HG03095 (cell line): Measurements from ENCODE around the gene MEF2C.

Experiments
- ATAC-seq: cut with Tn5 transposase; IDR thresholded peaks from one replicate; pipeline ENCODE4 v1.9.1; 2021; ENCODE audit warnings: moderate library complexity; ENCODE audit not compliant: unreplicated experiment

The MEF2C gene

DNA sequence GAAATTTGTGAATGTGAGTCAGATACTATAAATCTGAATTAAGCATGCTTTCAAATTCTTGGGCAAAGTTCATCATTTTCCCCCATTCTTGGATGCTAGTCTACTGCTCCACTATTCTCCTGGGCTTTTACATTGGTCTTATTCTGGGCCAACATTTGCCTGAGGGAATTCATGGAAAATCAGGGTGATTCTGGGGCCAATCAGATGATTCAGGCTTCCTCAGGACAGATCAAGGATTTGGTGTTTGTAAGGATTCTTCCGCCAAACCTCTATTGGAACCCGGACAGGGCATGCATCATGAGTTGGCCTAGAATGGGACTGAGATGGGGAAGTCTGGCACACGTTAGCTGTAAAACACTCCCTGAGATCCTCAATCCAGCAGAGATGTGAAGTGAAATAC is 113.8 kb downstream of the MEF2C start:
- ATAC-seq: no peak

DNA sequence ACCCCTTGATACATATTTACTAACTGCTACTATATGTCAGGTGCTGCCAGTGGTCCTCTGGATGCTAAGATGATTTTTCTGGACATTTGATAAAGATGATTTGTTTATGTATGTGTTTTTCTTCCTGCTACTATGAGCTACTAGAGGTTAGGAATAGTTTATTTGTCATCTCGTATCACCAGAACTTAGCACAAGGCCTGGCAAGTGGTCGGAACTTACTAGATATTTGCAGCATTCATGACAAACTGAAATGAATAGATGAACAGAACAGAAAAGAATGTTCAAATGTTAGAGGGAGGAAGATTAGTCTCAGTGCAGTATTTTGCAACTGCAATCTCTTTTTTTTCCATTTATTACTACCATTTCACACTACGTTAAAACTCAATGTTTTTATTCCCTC is 114.6 kb downstream of the MEF2C start:
- no peak for ATAC-seq

DNA sequence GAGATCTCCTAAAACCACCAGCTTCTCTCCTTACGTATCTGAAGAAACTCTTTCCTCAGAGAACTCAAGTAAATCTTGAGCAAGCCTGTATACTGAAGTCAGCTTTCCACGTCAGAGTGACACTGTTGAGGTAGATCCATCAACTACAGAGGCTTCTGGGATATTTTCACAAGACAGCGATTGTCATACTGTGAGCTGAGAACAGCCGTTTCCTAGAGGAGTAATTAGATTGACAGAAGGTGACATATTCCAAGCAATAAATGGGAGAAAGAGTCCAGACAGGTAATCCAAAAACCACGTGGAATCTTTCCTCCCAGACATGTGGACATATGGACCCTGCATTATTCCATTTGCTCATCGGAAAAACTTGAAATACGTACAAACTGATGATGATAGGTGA is 117.2 kb downstream of the MEF2C start:
- ATAC-seq: no peak

DNA sequence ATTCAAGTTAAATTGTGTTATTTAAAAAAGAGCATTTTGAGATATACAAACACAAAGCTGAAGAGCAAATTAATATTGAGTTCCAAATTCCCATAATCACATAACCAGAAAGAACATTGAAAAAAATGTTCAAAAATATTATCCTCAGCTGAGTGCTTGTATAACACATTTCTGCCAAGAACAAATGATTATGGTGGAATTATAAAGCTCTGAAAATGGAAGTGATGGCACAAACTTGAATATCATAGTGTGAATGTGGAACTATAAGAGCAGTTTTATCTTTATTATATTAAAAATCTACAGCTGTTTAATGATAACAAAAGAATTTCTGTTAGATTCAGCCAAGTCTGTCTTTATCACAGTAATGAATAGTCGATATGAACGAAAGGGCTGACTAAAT is 117.8 kb downstream of the MEF2C start:
- no peak for ATAC-seq

DNA sequence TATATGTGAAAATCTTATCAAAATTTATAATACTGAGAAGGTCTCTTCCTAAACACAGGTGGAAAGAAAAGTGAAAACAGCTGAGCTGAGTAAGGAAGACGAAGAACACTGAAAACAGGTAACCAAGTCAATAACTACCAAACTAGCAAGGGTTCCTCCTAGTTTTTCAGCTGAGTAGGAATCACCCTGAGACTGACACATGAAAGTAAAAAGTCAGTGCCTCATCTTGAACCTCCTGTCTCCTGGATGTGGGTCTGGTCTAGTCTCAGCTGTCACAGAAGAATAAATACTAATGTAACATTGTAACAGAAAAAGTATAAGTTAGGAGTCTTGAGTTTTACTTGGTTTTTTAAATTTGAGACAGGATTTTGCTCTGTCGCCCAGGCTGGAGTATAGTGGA is 121.0 kb downstream of the MEF2C start:
- ATAC-seq: peak; percentile 39

DNA sequence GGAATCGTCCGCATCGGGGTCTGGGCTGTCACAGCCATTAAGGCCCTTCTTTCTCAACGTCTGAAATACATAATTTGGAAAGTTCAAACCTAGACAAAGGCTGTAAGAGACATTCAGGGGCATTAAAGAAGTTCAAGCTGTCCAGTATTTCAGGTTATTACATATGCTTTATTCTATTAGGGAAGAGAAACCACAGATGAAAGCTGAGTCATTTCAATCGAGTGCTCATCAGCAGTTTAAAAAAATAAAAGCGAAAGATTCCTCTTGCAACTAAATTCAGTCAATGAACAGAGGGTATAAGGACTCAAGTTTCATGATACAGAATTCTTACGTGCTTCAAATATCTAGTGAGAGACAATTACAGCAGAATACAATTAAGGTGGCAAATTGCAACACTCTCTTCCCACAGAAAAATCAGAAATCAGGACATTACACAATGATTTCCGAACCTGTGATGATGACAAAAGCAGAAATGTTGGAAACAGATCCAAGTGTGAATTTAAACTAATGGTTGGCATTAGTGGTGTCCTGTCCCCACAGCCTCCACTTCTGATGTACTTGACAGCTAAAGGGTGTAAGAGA is 121.6 kb downstream of the MEF2C start:
- peak; percentile 49 for ATAC-seq

DNA sequence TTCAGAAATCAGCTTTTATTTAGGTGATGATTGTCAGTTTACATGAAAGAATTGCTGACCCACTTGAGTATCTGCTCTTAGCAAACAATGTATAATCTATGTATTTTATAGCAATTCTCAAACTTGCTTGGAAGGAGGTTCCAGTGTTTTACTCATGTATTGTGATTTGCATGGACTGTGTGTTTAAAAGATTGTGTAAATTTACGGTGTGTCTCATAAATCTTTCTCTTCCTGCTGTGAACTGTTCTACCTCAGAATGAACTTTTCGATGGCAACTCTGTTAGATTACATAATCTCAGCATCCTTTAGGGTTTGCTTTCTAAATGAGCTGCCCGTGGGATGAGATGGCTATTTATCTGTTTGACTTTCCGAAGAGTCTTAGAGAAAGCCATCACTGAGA is 122.5 kb downstream of the MEF2C start:
- ATAC-seq: no peak

- ATAC-seq: no peak
Observed at GRCh38 chr5:88758591-88758990, 124.4 kb downstream of the MEF2C start.

DNA sequence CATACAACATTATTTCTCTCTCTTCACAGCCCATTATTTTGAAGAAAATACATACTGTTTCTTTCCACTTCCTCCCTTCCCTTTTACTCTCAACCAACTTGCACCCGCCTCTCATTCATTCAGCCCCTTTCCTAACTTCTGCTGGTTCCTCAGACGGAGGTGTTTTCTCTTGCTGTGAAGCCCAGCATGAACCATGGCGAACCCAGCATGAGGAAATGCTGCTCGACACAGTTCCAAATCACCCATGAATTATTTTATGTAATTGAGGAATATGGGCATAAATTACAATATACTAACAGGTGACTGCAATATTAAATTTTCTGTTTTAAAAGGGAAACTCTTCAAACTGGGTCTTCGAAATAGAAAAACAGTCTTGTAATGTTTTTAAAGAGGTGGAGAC is 124.8 kb downstream of the MEF2C start:
- no peak for ATAC-seq

GRCh38 chr5:88756953-88757352 is 126.0 kb downstream of the MEF2C start:
- ATAC-seq: no peak

DNA sequence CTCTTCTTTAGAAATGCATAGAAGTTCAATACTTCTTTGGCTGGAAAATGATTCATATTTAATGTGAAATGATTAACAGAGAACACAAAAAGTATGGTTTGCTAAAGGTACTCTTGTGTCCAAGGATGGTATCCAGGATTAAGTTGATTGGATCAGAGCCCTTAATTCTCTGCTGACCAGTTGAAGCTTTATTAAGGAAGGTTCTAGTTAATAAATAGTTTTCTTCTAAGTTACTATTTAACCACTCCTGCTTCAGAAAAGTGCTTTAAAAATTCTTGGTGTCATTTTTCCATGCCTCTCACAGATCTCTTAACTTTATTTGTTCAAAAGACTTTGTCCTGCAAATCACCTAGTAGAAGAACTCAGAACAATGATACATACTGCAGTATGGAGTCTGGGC is 134.3 kb downstream of the MEF2C start:
- ATAC-seq: no peak

DNA sequence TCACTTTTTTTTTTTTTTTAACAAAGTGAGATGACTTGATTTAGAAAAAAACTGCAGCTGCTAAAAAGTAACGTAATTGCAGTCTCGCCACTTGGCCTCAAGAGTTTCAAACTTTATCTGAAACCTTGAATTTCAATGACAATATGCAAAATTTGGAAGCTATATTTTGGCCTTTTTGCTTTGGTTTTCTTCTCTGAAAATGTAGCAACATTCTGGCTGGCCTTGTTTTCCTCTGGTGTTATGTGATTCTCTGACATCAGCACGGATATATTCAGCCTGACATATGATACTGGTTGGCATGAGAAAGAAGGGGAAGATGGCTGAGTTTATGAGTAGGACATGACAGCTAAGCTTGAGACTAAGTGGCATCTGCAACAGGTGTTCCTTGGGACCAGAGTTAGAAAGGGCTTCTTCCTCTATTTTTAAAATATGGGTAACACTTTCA is 136.5 kb downstream of the MEF2C start:
- ATAC-seq: peak; percentile 78

GRCh38 chr5:88745093-88745696 is 137.8 kb downstream of the MEF2C start:
- no peak for ATAC-seq

GRCh38 chr5:88743231-88743834 is 139.7 kb downstream of the MEF2C start:
- ATAC-seq: no peak

DNA sequence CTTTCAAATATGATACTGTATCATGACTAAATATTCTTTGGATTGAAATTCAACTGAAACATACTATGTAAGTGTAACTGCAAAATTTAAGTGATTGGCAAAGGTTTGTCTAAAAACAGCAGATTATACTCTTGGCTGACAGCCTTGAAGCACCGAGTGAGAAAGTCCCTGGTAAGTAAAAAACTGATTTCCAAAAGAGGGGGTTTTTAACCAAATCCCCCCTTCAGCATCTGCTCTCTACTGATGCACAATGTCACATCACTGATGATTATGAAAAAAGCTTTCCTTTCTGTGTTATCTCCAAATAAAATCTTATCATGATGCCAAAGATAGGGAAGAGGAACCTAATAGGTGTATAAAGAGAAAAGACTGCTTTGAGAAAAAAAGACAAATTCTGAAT is 141.0 kb downstream of the MEF2C start:
- ATAC-seq: no peak

GRCh38 chr5:88740604-88741185 is 142.3 kb downstream of the MEF2C start:
- no peak for ATAC-seq

DNA sequence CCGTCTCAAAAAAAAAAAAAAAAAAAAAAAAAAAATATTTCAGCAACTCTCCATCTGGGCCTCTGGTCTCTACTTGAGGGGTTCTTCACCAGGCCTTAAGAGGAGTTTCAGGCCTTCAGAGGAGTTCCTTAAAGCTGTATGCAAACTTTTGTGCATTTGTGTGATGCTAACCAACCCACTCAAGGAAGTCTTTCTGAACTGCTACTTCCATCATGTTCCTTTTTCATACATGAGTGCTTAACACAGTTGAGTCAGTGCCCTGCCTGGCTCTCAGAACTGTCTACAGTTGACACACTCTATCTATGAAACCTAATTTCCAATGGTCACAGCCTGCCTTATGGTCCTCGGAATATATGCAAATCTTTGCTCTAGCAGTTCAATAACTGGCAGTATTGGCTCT is 146.5 kb downstream of the MEF2C start:
- peak; percentile 43 for ATAC-seq

- no peak for ATAC-seq
Observed at GRCh38 chr5:88734983-88735382, 148.0 kb downstream of the MEF2C start.

- ATAC-seq: peak; percentile 45
Observed at GRCh38 chr5:88734191-88734640, 148.8 kb downstream of the MEF2C start.

DNA sequence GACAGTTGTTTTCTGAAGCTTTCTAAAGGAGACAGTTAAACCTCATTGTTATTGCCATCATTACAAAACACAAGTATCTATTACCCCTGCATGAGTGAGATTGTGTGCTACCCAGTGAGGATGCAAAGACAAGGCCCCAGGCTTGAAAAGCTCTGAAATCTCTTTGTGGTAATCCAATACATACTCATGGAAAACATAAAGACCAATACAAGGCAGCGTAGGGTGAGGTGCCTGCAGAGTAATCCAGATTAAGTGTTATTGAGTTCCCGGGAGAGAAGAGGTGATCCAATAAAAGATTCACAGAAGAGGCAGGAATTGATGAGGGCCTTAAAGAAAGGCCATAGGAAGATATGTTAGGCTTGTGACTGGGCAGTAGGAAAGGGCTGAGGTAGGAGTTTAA is 150.1 kb downstream of the MEF2C start:
- ATAC-seq: no peak

- ATAC-seq: peak; percentile 49
Observed at GRCh38 chr5:88732181-88732633, 150.8 kb downstream of the MEF2C start.

DNA sequence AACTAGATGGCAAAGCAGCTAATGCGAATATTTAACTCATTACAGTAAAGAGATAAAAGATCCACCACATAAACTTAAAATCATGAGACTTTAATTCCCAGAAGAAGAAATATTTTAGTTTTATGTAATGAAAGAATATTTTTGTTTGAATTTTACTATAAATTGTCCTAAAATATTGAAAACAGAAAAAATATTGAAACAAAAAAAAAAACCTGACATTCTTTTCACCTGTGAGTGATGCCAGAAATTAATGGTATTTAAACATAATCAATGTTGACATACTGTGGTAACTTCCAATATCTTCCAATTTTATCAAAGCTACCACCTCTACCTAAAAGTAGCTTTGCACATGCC is 153.2 kb downstream of the MEF2C start:
- ATAC-seq: no peak
